Heart left ventricle (tissue), 13 donors: ENCODE measurements around the gene SLX4IP.
A peak's percentile ranks its signal among the peaks of the same experiment; 100 is the strongest.

Experiments
- POLR2A ChIP-seq, 2 donors: fragments of 450-650 bp; IDR thresholded peaks; one replicate each; pipeline ENCODE4 v1.6.1; 2017; ENCODE audit warnings: antibody characterized with exemption in 2 of 2, mild to moderate bottlenecking in 2 of 2, moderate library complexity in 2 of 2
- TF ChIP-seq, protein P1 (sequence below), 12 donors: fragments of 200-600 bp; sonication (generic) in 4 of 12; IDR thresholded peaks; one replicate each; pipeline versions ENCODE4 v1.5.0 to v1.8.0; 2018 to 2022; ENCODE audit warnings: antibody characterized with exemption in 12 of 12, mild to moderate bottlenecking in 5 of 12
- donor health status: ischemic (EF 13 %, LVEDD 7.1; RV severe dilation, severe dysfunction).
- donor health status: DM: no; HTN: yes; CAD: no.
- donor health status: DM: no; HTN: no; CAD: no.
- donor health status: ischemic (EF 25% LVEDD 6.9; RV normal size, moderate dysfunction).
- donor health status: ischemic (EF 25% LVEDD 5.7; RV mildly dilated, moderate dysfunction).
- donor health status: ischemic (EF 35%, LVEDD 5.7; RV mildly dilated, moderate dysfunction).
- donor health status: nonischemic (EF 11% LVEDD 7.7; RV severe dilation, severe dysfunction).
- donor health status: DM: yes; HTN: yes; CAD: no.
- donor health status: PGD.
- donor health status: ischemic (EF 29% LVEDD 5.4; RV normal size, mild dysfunction).
- donor health status: nonischemic (EF 23%, LVEDD 6.1; RV moderate dilation, normal function).

DNA sequence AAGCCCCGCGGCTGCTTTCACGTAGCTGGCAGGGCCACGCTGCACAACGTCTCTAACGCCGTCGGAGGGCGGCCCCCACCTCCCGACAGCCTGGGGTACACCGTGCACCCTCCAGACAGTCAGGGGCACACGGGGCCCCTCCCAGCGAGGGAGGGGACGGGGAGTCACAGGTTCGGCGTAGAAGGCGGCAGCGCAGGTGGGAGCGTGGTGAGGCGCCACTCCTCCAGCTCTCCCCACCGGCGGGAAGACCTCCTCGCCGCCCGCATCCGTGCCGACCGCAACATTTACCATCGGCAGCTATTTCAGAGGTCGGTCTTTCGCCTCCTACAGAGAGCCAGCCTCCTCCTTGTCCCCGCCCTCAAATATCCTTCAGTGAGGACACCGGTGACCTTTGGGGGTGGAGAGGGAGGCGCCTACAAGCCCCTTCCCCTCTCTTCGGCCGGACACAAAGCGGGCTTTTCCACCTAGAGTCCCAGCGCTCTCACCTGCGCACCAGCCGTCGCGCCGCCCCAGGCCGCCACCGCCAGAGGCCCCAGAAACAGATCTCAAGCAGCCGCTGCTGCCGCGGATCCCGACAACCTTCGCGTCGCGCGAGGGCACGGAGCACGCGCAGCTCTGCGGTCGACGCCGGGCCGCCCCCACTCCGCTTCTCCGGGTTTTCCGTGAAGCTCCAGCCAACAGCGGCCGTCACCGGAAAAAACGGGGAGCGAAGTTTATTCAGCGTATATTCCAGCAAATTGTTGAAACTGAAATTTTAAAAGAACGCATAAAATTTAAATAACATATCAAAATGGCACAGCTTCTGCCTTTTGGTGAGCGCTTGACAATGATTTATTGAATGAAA is 1.3 kb upstream of the SLX4IP start, which contains the start of gene MKKS:
- TF ChIP-seq, protein P1, sequence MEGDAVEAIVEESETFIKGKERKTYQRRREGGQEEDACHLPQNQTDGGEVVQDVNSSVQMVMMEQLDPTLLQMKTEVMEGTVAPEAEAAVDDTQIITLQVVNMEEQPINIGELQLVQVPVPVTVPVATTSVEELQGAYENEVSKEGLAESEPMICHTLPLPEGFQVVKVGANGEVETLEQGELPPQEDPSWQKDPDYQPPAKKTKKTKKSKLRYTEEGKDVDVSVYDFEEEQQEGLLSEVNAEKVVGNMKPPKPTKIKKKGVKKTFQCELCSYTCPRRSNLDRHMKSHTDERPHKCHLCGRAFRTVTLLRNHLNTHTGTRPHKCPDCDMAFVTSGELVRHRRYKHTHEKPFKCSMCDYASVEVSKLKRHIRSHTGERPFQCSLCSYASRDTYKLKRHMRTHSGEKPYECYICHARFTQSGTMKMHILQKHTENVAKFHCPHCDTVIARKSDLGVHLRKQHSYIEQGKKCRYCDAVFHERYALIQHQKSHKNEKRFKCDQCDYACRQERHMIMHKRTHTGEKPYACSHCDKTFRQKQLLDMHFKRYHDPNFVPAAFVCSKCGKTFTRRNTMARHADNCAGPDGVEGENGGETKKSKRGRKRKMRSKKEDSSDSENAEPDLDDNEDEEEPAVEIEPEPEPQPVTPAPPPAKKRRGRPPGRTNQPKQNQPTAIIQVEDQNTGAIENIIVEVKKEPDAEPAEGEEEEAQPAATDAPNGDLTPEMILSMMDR (IDR thresholded peaks at IDR 0.05): peak in 2 of 12 donors; percentile 9 to 16
- peak in 1 of 2 donors; percentile 44 for TF ChIP-seq POLR2A (IDR thresholded peaks at IDR 0.05)
